Cardiac muscle cell (in vitro differentiated cells and primary cell): ENCODE measurements around the gene TARM1. TPM values are rescaled to one million over a fixed set of nuclear protein-coding genes. Genes with fewer than 3 reads are reported as not detected.

ENCODE experiments used
- DNase-seq, 2 donors: peaks; one replicate each; pipeline versions ENCODE4 v3.0.0 to v3.0.0-alpha.2; 2010 to 2017; ENCODE audit warnings: low read depth in 1 of 2, low spot score in 1 of 2
- H3K27ac ChIP-seq: fragments of 200-600 bp; sonication (generic); 2 replicates; pipeline ENCODE4 v1.5.1; 2016
- H3K27me3 ChIP-seq: fragments of 200-600 bp; sonication (generic); 2 replicates; pipeline ENCODE4 v1.6.0; 2016; ENCODE audit warnings: control low read depth
- H3K36me3 ChIP-seq: fragments of 200-600 bp; sonication (generic); 2 replicates; pipeline ENCODE4 v1.5.1; 2016; ENCODE audit warnings: control low read depth
- H3K4me1 ChIP-seq: fragments of 200-600 bp; sonication (generic); 2 replicates; pipeline ENCODE4 v1.8.1; 2017; ENCODE audit warnings: low read depth, mild to moderate bottlenecking, mixed run types
- H3K4me3 ChIP-seq: fragments of 200-600 bp; sonication (generic); 2 replicates; pipeline ENCODE4 v1.5.1; 2016; ENCODE audit warnings: mild to moderate bottlenecking
- H3K9me3 ChIP-seq: fragments of 200-600 bp; sonication (generic); 2 replicates; pipeline ENCODE4 v1.5.1; 2017; ENCODE audit warnings: low read depth, mild to moderate bottlenecking, control low read depth
- polyA plus RNA-seq: library from polyadenylated mRNA; unstranded; fragments of >200 nt; fragmentation: Nextera tagmentation; extraction: Ambion mirVana; gene quantifications from 2 replicates; pipeline ENCODE4 v1.2.1, GENCODE V29; 2016
- total RNA-seq: library from RNA; depleted of rRNA; stranded (reverse); fragments of >200 nt; gene quantifications from 2 replicates; pipeline ENCODE4 v1.2.3, GENCODE V29; 2016
- TF ChIP-seq, protein P1 (sequence below): IDR thresholded peaks from 2 replicates; pipeline ENCODE4 v1.5.1; 2012; ENCODE audit warnings: low read depth, mild to moderate bottlenecking, low read length

TARM1 gene
- total RNA-seq, result not detected in 2 replicates
- not detected in 2 replicates for polyA plus RNA-seq

DNA sequence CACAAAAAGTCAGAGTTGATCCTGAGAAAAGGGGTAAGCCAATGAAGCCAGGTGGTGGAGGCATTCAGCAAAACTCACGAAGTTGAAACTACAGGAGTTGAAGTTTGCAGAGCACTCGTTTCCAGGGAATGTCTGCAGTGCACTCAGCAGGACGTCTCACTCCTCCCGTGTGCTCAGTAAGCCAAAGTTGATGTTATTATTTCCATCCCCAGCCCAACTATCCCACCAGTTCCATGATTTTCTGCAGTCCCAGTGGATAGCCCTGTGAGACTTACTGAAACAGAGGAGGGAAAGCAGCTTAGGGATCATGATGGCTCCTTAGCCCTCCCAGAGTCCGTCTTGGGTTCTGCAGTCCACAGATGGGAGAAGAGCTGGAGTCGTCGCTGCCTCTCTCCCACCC, at the start of gene TARM1:
TSS of gene TARM1 (minus strand) at position 334 of the 400 bp plus-strand sequence. CDS start at position 309, 25 bp downstream.
- H3K27ac ChIP-seq, result no peak within 1 kb of the TSS
- no peak within 1 kb of the TSS for H3K4me3 ChIP-seq
- H3K9me3 ChIP-seq, result no peaks in the 10 kb centered on the region
- no peaks in the 10 kb centered on the region for H3K4me1 ChIP-seq
- no peak for DNase-seq
- no peaks in the 10 kb centered on the region for H3K27me3 ChIP-seq
- no peaks in the 10 kb centered on the region for H3K36me3 ChIP-seq
- TF ChIP-seq, protein P1, sequence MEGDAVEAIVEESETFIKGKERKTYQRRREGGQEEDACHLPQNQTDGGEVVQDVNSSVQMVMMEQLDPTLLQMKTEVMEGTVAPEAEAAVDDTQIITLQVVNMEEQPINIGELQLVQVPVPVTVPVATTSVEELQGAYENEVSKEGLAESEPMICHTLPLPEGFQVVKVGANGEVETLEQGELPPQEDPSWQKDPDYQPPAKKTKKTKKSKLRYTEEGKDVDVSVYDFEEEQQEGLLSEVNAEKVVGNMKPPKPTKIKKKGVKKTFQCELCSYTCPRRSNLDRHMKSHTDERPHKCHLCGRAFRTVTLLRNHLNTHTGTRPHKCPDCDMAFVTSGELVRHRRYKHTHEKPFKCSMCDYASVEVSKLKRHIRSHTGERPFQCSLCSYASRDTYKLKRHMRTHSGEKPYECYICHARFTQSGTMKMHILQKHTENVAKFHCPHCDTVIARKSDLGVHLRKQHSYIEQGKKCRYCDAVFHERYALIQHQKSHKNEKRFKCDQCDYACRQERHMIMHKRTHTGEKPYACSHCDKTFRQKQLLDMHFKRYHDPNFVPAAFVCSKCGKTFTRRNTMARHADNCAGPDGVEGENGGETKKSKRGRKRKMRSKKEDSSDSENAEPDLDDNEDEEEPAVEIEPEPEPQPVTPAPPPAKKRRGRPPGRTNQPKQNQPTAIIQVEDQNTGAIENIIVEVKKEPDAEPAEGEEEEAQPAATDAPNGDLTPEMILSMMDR, result no peak

- no peak for DNase-seq
- no peaks in the 10 kb centered on the region for H3K9me3 ChIP-seq
- H3K27ac ChIP-seq, result no peak overlapping the region
- no peaks in the 10 kb centered on the region for H3K27me3 ChIP-seq
- H3K36me3 ChIP-seq, result peaks cover 20% of the 10 kb centered on the region
- no peak overlapping the region for H3K4me3 ChIP-seq
- TF ChIP-seq, protein P1, result no peak
- no peaks in the 10 kb centered on the region for H3K4me1 ChIP-seq
Observed at GRCh38 chr19:54129617-54129996, 48.4 kb upstream of the TARM1 start.

GRCh38 chr19:54128796-54129616, 47.8 kb upstream of the TARM1 start:
- H3K36me3 ChIP-seq, result peaks cover 24% of the 10 kb centered on the region
- DNase-seq, result no peak

GRCh38 chr19:54128441-54128725, 47.2 kb upstream of the TARM1 start:
- H3K4me3 ChIP-seq, result no peak overlapping the region
- TF ChIP-seq, protein P1, result no peak
- no peaks in the 10 kb centered on the region for H3K4me1 ChIP-seq
- H3K9me3 ChIP-seq, result no peaks in the 10 kb centered on the region
- peaks cover 25% of the 10 kb centered on the region for H3K36me3 ChIP-seq
- DNase-seq, result no peak
- H3K27me3 ChIP-seq, result no peaks in the 10 kb centered on the region
- no peak overlapping the region for H3K27ac ChIP-seq

More at GRCh38 chr19:54128796-54129616, 47.8 kb upstream of the TARM1 start:
- TF ChIP-seq, protein P1, result no peak
- Histone ChIP-seq H3K27me3 (no peaks in the 10 kb centered on the region), H3K9me3 (no peaks in the 10 kb centered on the region), H3K27ac (no peak overlapping the region), H3K4me3 (no peak overlapping the region), H3K4me1 (no peaks in the 10 kb centered on the region)

DNA sequence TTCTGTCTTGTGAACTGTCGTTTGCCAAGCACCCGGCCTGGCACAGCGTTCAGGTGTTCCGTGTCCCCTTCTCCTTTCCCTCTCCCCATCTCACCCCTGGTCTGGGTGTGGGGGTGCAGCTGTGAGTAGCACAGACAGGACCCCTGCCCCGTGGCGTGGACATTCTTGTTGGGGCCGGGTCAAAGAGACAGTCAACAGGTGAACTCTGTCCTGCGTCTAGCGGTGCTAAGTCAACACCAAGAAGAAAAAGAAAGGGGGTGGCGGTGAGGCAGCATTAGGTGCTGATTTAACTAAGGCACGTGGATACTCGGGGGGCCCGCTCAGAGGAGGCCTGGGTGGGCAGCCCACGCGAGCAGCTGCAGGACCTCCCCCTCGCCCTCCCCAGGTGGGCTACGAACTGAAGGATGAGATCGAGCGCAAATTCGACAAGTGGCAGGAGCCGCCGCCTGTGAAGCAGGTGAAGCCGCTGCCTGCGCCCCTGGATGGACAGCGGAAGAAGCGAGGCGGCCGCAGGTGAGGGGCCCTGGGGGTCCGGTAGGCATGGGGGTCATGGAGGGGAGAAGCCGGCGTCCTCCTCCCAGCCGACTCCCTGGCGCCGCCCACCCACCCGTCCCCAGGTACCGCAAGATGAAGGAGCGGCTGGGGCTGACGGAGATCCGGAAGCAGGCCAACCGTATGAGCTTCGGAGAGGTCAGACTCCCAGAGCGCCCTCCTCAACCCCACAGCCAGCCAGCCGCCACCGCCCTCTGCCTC, 46.7 kb upstream of the TARM1 start:
- Histone ChIP-seq H3K4me1 (no peaks in the 10 kb centered on the region), H3K27ac (no peak overlapping the region), H3K36me3 (peaks cover 26% of the 10 kb centered on the region), H3K4me3 (no peak overlapping the region), H3K27me3 (no peaks in the 10 kb centered on the region), H3K9me3 (no peaks in the 10 kb centered on the region)
- TF ChIP-seq, protein P1, result no peak
- DNase-seq, result no peak
